Kidney (tissue), 14 donors: ENCODE measurements around the gene FAM107A. TPM values are rescaled to one million over a fixed set of nuclear protein-coding genes. Genes with fewer than 3 reads are reported as not detected.

Source experiments
- DNase-seq, 5 donors: peaks; one replicate each; pipeline ENCODE4 v3.0.0-alpha.2; 2013 to 2020
- FAIRE-seq: peaks from 2 replicates; lab custom pipeline; 2012; peaks lifted over from hg19 to GRCh38; lab: Jason Lieb, UNC
- H3K27ac ChIP-seq, 2 donors: one replicate each; pipeline ENCODE4 v1.7.0; 2013; ENCODE audit warnings: low read depth in 2 of 2, low read length in 2 of 2, inconsistent platforms in 1 of 2
- H3K27me3 ChIP-seq: one replicate; pipeline ENCODE4 v1.7.1; 2013; ENCODE audit warnings: low read length, inconsistent platforms; ENCODE audit not compliant: control insufficient read depth, insufficient read depth
- H3K36me3 ChIP-seq, 3 donors: one replicate each; pipeline versions ENCODE4 v1.7.0 to v1.7.1; 2013; ENCODE audit warnings: low read length in 3 of 3, control low read depth in 1 of 3, inconsistent platforms in 1 of 3; ENCODE audit not compliant: insufficient read depth in 3 of 3, control insufficient read depth in 2 of 3
- H3K4me1 ChIP-seq, 3 donors: one replicate each; pipeline versions ENCODE4 v1.7.0 to v1.7.1; 2013; ENCODE audit warnings: low read length in 3 of 3, inconsistent platforms in 1 of 3, low read depth in 1 of 3; ENCODE audit not compliant: control insufficient read depth in 2 of 3, insufficient read depth in 2 of 3
- H3K4me3 ChIP-seq, 3 donors: one replicate each; pipeline versions ENCODE4 v1.7.0 to v1.8.1; 2013; ENCODE audit warnings: low read length in 3 of 3, control low read depth in 1 of 3, inconsistent platforms in 1 of 3
- H3K9ac ChIP-seq, 3 donors: one replicate each; pipeline versions ENCODE4 v1.7.0 to v1.7.1; 2013; ENCODE audit warnings: low read length in 3 of 3, control low read depth in 1 of 3, inconsistent platforms in 1 of 3
- H3K9me3 ChIP-seq, 3 donors: one replicate each; pipeline versions ENCODE4 v1.7.0 to v1.7.1; 2013; ENCODE audit warnings: low read length in 3 of 3, control low read depth in 1 of 3, inconsistent platforms in 1 of 3; ENCODE audit not compliant: control insufficient read depth in 2 of 3, insufficient read depth in 1 of 3
- intact Hi-C: fragments of 100-400 bp; cut with DNase I; formaldehyde crosslinking; loops from one replicate; pipeline ENCODE4 v1.11.1; 2022
- polyA plus RNA-seq: library from polyadenylated mRNA; stranded (reverse); fragments of 350-450 nt; fragmentation: Illumina TruSeq; extraction: RNeasy Lipid Tissue Mini Kit (QIAGEN cat#74804); gene quantifications from one replicate; pipeline ENCODE4 v1.2.3, GENCODE V29; 2014; ENCODE audit warnings: low read depth, low replicate concordance; ENCODE audit not compliant: insufficient read depth
- total RNA-seq: library from RNA; stranded (reverse); fragmentation: NEBNext Ultra II Directional; extraction: Animal tissue kit (Norgen Biotek cat#: 25700); gene quantifications from one replicate; pipeline ENCODE4 v1.2.1, GENCODE V29; 2021
- TF ChIP-seq, protein P1 (sequence below): IDR thresholded peaks from 3 replicates; pipeline ENCODE4 v1.5.1; 2012; ENCODE audit warnings: mild to moderate bottlenecking, moderate library complexity, borderline replicate concordance; ENCODE audit not compliant: insufficient read depth; ENCODE audit errors: extremely low read depth
- donor health status: control.
- donor health status: control.
- donor health status: control.
- donor health status: control.
- donor health status: control.
- donor health status: DM: yes; HTN: yes; CAD: no.
- donor health status: Normal renal cell carcinoma (clear cell type).

The FAM107A gene
- total and polyA plus RNA-seq, 2 donors from 2014 or later: 52.5 to 180 TPM

- no peak overlapping the region for H3K27ac ChIP-seq
- H3K36me3 ChIP-seq: peaks cover 0 to 25% (median 6%) of the 10 kb centered on the region in 3 donors
- intact Hi-C loops: no loop called here
- TF ChIP-seq, protein P1, sequence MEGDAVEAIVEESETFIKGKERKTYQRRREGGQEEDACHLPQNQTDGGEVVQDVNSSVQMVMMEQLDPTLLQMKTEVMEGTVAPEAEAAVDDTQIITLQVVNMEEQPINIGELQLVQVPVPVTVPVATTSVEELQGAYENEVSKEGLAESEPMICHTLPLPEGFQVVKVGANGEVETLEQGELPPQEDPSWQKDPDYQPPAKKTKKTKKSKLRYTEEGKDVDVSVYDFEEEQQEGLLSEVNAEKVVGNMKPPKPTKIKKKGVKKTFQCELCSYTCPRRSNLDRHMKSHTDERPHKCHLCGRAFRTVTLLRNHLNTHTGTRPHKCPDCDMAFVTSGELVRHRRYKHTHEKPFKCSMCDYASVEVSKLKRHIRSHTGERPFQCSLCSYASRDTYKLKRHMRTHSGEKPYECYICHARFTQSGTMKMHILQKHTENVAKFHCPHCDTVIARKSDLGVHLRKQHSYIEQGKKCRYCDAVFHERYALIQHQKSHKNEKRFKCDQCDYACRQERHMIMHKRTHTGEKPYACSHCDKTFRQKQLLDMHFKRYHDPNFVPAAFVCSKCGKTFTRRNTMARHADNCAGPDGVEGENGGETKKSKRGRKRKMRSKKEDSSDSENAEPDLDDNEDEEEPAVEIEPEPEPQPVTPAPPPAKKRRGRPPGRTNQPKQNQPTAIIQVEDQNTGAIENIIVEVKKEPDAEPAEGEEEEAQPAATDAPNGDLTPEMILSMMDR: no peak
- FAIRE-seq (no peak), DNase-seq (no peak)
- no peak overlapping the region for H3K9ac ChIP-seq
- peaks cover 0 to 36% (median 23%) of the 10 kb centered on the region in 3 donors for H3K4me1 ChIP-seq
- H3K4me3 ChIP-seq: no peak overlapping the region
- no peaks in the 10 kb centered on the region for H3K9me3 ChIP-seq
- no peaks in the 10 kb centered on the region for H3K27me3 ChIP-seq
These were observed 42.3 kb downstream of the FAM107A start for GRCh38 chr3:58534592-58535494.

DNA sequence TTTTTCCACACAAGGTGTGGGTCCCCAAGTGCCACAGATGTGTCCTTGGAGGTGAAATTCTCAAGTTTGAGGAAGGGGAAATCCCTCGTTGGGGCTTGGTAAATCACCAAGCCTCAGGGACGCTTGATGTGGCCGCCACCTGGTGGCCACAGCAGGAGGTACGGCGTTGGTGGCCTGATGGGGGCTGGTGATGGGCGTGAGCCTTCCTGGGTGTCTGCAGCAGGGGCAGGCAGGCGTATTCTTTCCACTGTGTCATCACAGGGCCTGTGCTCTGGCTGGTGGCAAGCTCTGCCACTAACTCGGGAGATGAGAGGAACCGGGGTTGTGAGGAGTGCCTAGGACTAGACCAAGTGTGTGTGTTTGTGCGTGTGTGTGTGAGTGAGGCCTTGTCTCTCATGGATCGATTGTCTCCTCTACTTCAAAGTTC is 44.4 kb downstream of the FAM107A start:
- no peaks in the 10 kb centered on the region for H3K9me3 ChIP-seq
- H3K9ac ChIP-seq: peak overlapping the region in 1 of 3 donors; percentile 34
- intact Hi-C loops: no loop called here
- DNase-seq (peak; percentile 81 to 89 (median 86)), FAIRE-seq (no peak)
- H3K27me3 ChIP-seq: no peaks in the 10 kb centered on the region
- no peak overlapping the region for H3K27ac ChIP-seq
- H3K4me3 ChIP-seq: no peak overlapping the region
- TF ChIP-seq, protein P1: peak; percentile 95
- peaks cover 0 to 38% (median 38%) of the 10 kb centered on the region in 3 donors for H3K4me1 ChIP-seq
- peaks cover 0 to 31% (median 6%) of the 10 kb centered on the region in 3 donors for H3K36me3 ChIP-seq

DNA sequence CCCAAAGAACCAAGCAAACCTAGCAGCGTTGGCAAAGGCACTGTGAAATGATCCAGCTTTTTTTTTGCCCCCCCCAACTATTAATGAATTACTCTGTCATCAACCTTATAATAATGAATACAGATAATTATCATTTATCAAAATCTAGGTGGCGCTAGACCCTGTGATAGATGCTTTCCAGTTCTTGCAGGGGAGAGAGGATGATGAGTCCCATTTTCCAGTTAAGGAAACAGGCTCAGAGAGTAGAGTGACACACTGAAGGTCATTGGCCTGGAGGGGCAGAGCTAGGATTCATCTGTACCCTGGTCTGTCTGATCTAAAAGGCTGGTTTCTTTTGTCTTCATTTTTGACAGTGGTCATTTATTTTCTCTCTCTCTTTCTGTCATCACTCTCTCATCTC is 45.2 kb downstream of the FAM107A start:
- FAIRE-seq (no peak), DNase-seq (no peak)
- H3K9me3 ChIP-seq: no peaks in the 10 kb centered on the region
- intact Hi-C loops: no loop called here
- H3K9ac ChIP-seq: peak overlapping the region in 1 of 3 donors; percentile 34
- H3K4me3 ChIP-seq: no peak overlapping the region
- no peaks in the 10 kb centered on the region for H3K27me3 ChIP-seq
- no peak overlapping the region for H3K27ac ChIP-seq
- peaks cover 0 to 32% (median 31%) of the 10 kb centered on the region in 3 donors for H3K4me1 ChIP-seq
- peaks cover 0 to 36% (median 6%) of the 10 kb centered on the region in 3 donors for H3K36me3 ChIP-seq
- TF ChIP-seq, protein P1: peak; percentile 12
